Stimulated activated naive CD8-positive, alpha-beta T cell treated with anti-CD3 and anti-CD28 coated beads, Interleukin-15, Interleukin-2, amounts not matched to agents 100 ng/mL and 50 ng/mL, for 24 hours (primary cell): ENCODE results near the gene TFCP2L1.

Source experiments
- H3K27ac Mint-ChIP-seq: one replicate; pipeline ENCODE4 v1.8.0; 2021; ENCODE audit warnings: mild to moderate bottlenecking, mixed read lengths
- H3K27me3 Mint-ChIP-seq: one replicate; pipeline ENCODE4 v1.8.0; 2021; ENCODE audit warnings: mixed read lengths
- H3K36me3 Mint-ChIP-seq: one replicate; pipeline ENCODE4 v1.8.0; 2021; ENCODE audit warnings: low read depth, mixed read lengths
- H3K4me1 Mint-ChIP-seq: one replicate; pipeline ENCODE4 v1.8.0; 2021; ENCODE audit warnings: low read depth, mixed read lengths
- H3K4me3 Mint-ChIP-seq: one replicate; pipeline ENCODE4 v1.8.0; 2021; ENCODE audit warnings: mild to moderate bottlenecking, mixed read lengths
- H3K9me3 Mint-ChIP-seq: one replicate; pipeline ENCODE4 v1.8.0; 2021; ENCODE audit warnings: mixed read lengths

The TFCP2L1 gene

GRCh38 chr2:121197369-121198091, 87.5 kb downstream of the TFCP2L1 start:
- no peaks in the 10 kb centered on the region for H3K27me3 Mint-ChIP-seq
- H3K4me1 Mint-ChIP-seq = no peaks in the 10 kb centered on the region
- no peak overlapping the region for H3K4me3 Mint-ChIP-seq
- no peaks in the 10 kb centered on the region for H3K36me3 Mint-ChIP-seq
- no peaks in the 10 kb centered on the region for H3K9me3 Mint-ChIP-seq
- no peak overlapping the region for H3K27ac Mint-ChIP-seq

GRCh38 chr2:121196849-121197155, 88.2 kb downstream of the TFCP2L1 start:
- Mint-ChIP-seq H3K4me3 (no peak overlapping the region), H3K27me3 (no peaks in the 10 kb centered on the region), H3K36me3 (no peaks in the 10 kb centered on the region), H3K4me1 (no peaks in the 10 kb centered on the region), H3K27ac (no peak overlapping the region), H3K9me3 (no peaks in the 10 kb centered on the region)

DNA sequence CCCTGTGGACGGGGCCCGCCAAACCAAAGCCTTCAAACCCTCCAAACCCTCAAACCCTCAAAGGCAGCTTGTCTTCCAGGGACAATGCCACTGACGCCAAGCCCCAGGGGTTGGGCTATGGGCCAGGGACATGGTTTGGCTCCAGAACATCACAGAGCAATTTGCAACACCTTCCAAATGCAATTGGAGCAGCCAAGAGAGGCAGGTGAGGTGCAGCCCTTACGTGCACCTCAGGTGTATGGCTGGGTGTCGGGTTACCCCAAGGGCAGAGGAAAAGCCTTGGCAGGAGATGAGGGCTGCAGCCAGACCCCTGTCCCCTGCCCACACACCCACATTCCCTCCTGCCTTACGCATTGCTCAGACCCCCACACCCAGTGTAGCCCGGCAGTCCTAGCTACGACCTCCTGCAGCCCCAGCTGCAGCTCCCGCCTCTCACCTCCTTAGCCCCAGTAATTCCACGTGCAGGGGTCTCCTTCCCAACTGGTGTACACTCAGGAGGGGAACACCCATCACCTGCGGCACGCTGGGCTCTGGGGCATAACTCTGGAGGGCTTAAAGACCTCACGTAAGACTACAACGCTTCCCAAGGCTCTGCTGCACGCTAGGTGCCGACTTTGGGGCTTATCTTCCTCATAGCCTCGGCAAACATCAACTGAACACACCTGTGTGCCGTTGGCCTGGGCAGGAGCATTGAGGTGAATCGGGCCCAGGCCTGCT, 88.7 kb downstream of the TFCP2L1 start:
- Mint-ChIP-seq H3K9me3 (no peaks in the 10 kb centered on the region), H3K4me3 (no peak overlapping the region), H3K27ac (no peak overlapping the region), H3K36me3 (no peaks in the 10 kb centered on the region), H3K27me3 (no peaks in the 10 kb centered on the region), H3K4me1 (no peaks in the 10 kb centered on the region)

DNA sequence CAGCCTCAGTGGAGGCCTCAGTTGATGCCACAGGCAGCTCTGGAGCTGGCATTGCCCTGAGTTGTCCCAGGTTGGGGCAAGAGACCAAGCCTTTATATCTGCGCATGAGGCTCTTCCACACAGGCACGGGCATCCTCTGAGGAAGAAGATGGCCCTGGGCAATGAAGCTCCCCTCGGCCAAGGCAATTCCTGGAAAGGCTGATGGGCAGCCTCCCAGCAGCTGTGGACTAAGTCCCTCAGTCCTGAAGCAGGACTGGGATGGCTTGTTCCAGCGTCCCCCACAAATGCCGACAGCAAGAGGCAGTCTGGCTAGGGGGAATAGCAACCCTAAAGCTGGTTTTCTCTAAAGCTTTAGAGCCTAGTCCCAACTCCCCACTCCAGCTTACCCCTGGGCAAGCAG, 90.0 kb downstream of the TFCP2L1 start:
- Mint-ChIP-seq H3K4me3 (no peak overlapping the region), H3K27ac (no peak overlapping the region), H3K27me3 (no peaks in the 10 kb centered on the region), H3K4me1 (no peaks in the 10 kb centered on the region), H3K9me3 (no peaks in the 10 kb centered on the region), H3K36me3 (no peaks in the 10 kb centered on the region)

- Mint-ChIP-seq H3K27ac (no peak overlapping the region), H3K36me3 (no peaks in the 10 kb centered on the region), H3K4me3 (no peak overlapping the region), H3K9me3 (no peaks in the 10 kb centered on the region), H3K27me3 (no peaks in the 10 kb centered on the region), H3K4me1 (no peaks in the 10 kb centered on the region)
These were observed 90.4 kb downstream of the TFCP2L1 start for GRCh38 chr2:121194626-121195025.

DNA sequence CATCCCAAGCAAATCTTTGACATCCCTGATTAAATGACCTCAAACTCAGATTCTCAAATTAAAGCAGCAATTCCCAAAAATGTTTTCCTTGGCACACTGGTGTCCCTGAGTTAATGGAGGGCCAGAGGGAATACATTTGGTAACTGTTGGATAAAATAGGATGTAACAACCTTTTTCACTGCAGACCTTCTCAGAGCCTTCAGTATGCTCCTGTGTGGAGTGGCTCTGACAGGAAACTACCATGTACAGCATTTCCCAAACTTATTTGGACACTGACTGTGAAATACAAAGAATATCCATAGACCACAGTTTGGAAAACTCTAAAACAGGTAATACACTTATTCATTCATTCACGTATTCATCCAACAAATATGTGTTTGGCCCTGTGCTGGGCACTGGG, 91.8 kb downstream of the TFCP2L1 start:
- H3K4me1 Mint-ChIP-seq = no peaks in the 10 kb centered on the region
- no peak overlapping the region for H3K27ac Mint-ChIP-seq
- H3K4me3 Mint-ChIP-seq = no peak overlapping the region
- H3K27me3 Mint-ChIP-seq = no peaks in the 10 kb centered on the region
- H3K9me3 Mint-ChIP-seq = no peaks in the 10 kb centered on the region
- no peaks in the 10 kb centered on the region for H3K36me3 Mint-ChIP-seq

GRCh38 chr2:121192576-121192975, 92.4 kb downstream of the TFCP2L1 start:
- Mint-ChIP-seq H3K27me3 (no peaks in the 10 kb centered on the region), H3K4me1 (no peaks in the 10 kb centered on the region), H3K9me3 (no peaks in the 10 kb centered on the region), H3K27ac (no peak overlapping the region), H3K4me3 (no peak overlapping the region), H3K36me3 (no peaks in the 10 kb centered on the region)

- Mint-ChIP-seq H3K9me3 (no peaks in the 10 kb centered on the region), H3K27ac (no peak overlapping the region), H3K36me3 (no peaks in the 10 kb centered on the region), H3K27me3 (no peaks in the 10 kb centered on the region), H3K4me1 (no peaks in the 10 kb centered on the region), H3K4me3 (no peak overlapping the region)
These were observed 93.5 kb downstream of the TFCP2L1 start for GRCh38 chr2:121191191-121192170.

GRCh38 chr2:121189661-121190381, 95.2 kb downstream of the TFCP2L1 start:
- Mint-ChIP-seq H3K27me3 (no peaks in the 10 kb centered on the region), H3K4me1 (no peaks in the 10 kb centered on the region), H3K4me3 (no peak overlapping the region), H3K27ac (no peak overlapping the region), H3K9me3 (no peaks in the 10 kb centered on the region), H3K36me3 (no peaks in the 10 kb centered on the region)

GRCh38 chr2:121189011-121189410, 96.0 kb downstream of the TFCP2L1 start:
- no peaks in the 10 kb centered on the region for H3K27me3 Mint-ChIP-seq
- no peaks in the 10 kb centered on the region for H3K9me3 Mint-ChIP-seq
- no peak overlapping the region for H3K4me3 Mint-ChIP-seq
- H3K27ac Mint-ChIP-seq = no peak overlapping the region
- H3K36me3 Mint-ChIP-seq = no peaks in the 10 kb centered on the region
- H3K4me1 Mint-ChIP-seq = no peaks in the 10 kb centered on the region

- Mint-ChIP-seq H3K27ac (no peak overlapping the region), H3K27me3 (no peaks in the 10 kb centered on the region), H3K4me3 (no peak overlapping the region), H3K36me3 (no peaks in the 10 kb centered on the region), H3K4me1 (no peaks in the 10 kb centered on the region), H3K9me3 (no peaks in the 10 kb centered on the region)
These were observed 97.0 kb downstream of the TFCP2L1 start for GRCh38 chr2:121187982-121188411.

- no peaks in the 10 kb centered on the region for H3K36me3 Mint-ChIP-seq
These were observed 97.5 kb downstream of the TFCP2L1 start for GRCh38 chr2:121187351-121187981.

DNA sequence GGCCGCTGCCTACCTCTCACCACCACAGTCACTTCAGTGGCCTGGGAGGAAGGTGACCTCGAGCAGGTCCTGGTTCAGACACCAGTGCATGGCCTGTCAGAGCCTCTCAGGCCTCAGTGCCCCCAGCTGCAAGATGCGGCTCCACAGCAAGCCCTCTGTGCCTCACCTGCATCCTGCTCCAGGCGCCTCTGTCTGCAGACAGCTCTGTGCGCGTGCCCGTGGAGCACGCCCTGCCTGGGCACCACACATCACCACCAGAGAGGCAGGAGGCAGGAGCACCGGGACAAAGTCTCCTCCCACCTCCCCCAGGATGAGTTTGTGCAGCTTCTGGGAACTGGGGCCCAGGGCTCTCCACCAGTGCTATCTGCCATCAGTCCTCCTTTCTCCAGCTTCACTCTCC, 98.7 kb downstream of the TFCP2L1 start:
- H3K9me3 Mint-ChIP-seq = no peaks in the 10 kb centered on the region
- H3K4me3 Mint-ChIP-seq = no peak overlapping the region
- H3K36me3 Mint-ChIP-seq = no peaks in the 10 kb centered on the region
- H3K4me1 Mint-ChIP-seq = no peaks in the 10 kb centered on the region
- no peak overlapping the region for H3K27ac Mint-ChIP-seq
- no peaks in the 10 kb centered on the region for H3K27me3 Mint-ChIP-seq

More at GRCh38 chr2:121187351-121187981, 97.5 kb downstream of the TFCP2L1 start:
- Mint-ChIP-seq H3K27me3 (no peaks in the 10 kb centered on the region), H3K9me3 (no peaks in the 10 kb centered on the region), H3K4me1 (no peaks in the 10 kb centered on the region), H3K27ac (no peak overlapping the region), H3K4me3 (no peak overlapping the region)

- no peaks in the 10 kb centered on the region for H3K27me3 Mint-ChIP-seq
- H3K4me3 Mint-ChIP-seq = no peak overlapping the region
- H3K36me3 Mint-ChIP-seq = no peaks in the 10 kb centered on the region
- no peak overlapping the region for H3K27ac Mint-ChIP-seq
- no peaks in the 10 kb centered on the region for H3K4me1 Mint-ChIP-seq
- no peaks in the 10 kb centered on the region for H3K9me3 Mint-ChIP-seq
These were observed 99.4 kb downstream of the TFCP2L1 start for GRCh38 chr2:121185571-121186074.
